ENCODE data around the gene TIGD3.

GRCh38 chr11:65327021-65327420 is 27.5 kb upstream of the TIGD3 start:
- TF ChIP-seq POLR2AphosphoS5 (IDR thresholded peaks at IDR 0.05; ENCODE audit: low read depth, low read length) (no peak), TAF1 (IDR thresholded peaks at IDR 0.05; ENCODE audit: borderline replicate concordance, insufficient read depth, low read length) (no peak)

All from PFSK-1 (cell line).